Measurements from ENCODE around the gene NPLOC4.

NPLOC4 gene

DNA sequence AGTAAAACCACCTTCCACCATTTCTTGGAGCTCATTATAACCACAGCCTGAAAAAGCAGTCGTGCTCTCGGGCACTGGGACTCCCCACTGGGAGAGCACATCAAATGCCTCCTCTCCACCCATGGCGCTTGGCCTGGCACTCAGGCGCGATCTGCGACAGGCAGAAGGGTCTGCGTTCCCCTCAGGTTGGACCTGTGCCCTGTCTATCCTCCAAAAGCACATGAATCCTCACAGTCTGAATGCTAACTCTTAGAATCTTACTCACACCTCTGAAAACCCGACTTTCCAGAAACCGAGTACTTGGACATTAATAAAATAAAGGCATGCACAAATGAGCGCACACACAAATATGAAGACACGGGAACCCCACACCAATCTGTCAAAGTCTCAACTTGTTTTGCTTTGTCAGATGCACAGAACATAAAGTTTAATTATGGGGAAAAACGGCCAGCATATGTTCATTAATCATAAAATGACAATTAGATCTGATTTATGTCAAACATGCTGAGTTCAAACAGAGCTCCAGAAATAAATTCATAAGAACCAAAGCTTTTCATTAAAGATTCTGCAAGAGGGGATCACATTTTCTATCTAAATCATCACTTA, 64.2 kb downstream of the NPLOC4 start:
- H3K9me3 ChIP-seq (ENCODE audit: low read length), result no peaks in the 10 kb centered on the region
- no peaks in the 10 kb centered on the region for H3K4me1 ChIP-seq (ENCODE audit: insufficient read depth, low read length)
- H3K27me3 ChIP-seq (ENCODE audit: insufficient read depth, low read length), result no peaks in the 10 kb centered on the region
- H3K4me3 ChIP-seq (ENCODE audit: low read length), result no peak overlapping the region
- H3K36me3 ChIP-seq (ENCODE audit: insufficient read depth, low read length), result peaks cover 73% of the 10 kb centered on the region
- no peak overlapping the region for H2AFZ ChIP-seq (ENCODE audit: low read depth, low read length)

DNA sequence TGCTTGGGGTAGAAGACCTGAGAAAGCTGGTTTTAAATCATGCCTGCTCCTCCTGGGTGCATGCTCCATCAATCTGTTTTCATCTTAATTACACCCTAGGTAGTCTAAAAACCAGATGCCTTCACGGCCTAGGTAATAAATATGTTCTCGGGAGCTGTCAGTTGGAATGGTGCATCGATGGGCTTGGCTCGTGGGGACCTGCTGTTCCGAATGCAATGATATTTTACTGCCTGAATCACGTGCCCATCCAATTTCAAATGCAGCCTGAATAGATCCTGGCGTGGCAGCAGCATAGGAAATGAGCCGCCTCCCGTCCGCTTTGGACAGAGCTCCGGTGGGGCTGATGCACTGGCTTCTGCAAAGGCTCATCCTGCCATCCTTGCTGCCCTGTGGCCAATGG, 65.9 kb downstream of the NPLOC4 start:
- Histone ChIP-seq H3K4me1 (ENCODE audit: insufficient read depth, low read length) (no peaks in the 10 kb centered on the region), H3K27me3 (ENCODE audit: insufficient read depth, low read length) (no peaks in the 10 kb centered on the region), H3K36me3 (ENCODE audit: insufficient read depth, low read length) (peaks cover 80% of the 10 kb centered on the region), H3K9me3 (ENCODE audit: low read length) (no peaks in the 10 kb centered on the region), H3K4me3 (ENCODE audit: low read length) (no peak overlapping the region), H2AFZ (ENCODE audit: low read depth, low read length) (no peak overlapping the region)

DNA sequence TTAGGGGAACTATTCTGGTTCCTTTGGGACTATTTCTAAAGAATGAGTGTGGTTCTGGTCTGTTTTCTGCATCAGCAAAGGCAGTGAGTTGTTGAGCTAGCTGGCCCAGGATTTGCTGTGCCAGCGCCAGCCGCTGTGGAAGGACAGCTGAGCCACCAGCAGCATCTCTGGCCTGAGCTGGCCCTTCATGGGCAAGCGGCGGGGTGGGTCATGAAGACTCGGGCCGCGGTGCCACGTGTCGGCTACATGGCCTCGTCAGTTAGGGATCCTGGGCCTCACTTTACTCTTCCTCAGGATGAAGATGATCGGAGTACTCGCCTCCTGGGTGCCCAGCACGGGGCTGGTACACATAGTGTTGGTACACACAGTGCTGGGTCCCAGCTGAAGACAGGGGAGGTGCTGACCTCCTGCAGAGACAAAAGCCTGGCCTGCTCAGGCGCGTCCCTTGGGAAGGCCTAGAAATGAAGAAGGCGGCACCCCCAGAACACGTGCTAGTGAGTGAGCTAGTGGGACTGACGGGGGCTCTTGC, 66.9 kb downstream of the NPLOC4 start:
- H3K4me3 ChIP-seq (ENCODE audit: low read length), result no peak overlapping the region
- H3K27me3 ChIP-seq (ENCODE audit: insufficient read depth, low read length), result no peaks in the 10 kb centered on the region
- H3K36me3 ChIP-seq (ENCODE audit: insufficient read depth, low read length), result peaks cover 82% of the 10 kb centered on the region
- H3K9me3 ChIP-seq (ENCODE audit: low read length), result no peaks in the 10 kb centered on the region
- H3K4me1 ChIP-seq (ENCODE audit: insufficient read depth, low read length), result no peaks in the 10 kb centered on the region
- H2AFZ ChIP-seq (ENCODE audit: low read depth, low read length), result no peak overlapping the region

DNA sequence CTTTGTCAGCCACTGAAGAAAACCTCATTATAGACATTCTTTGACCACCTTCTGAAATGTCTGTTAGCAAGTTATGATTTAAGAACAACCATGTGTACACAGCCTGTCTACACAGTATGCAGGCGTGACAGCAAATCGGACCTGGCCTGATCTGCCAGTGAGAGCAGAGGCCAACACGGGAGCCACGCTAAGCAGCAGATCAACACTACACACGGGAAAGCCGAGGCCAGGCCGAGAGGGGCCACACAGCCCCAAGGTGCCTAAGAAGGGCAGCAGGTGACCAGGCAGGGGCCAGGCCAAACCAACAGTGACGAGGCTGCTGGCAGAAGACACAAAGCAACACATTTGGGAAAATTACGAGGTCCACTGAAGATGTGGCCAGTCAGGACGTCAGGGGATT, 68.5 kb downstream of the NPLOC4 start:
- H3K4me1 ChIP-seq (ENCODE audit: insufficient read depth, low read length), result no peaks in the 10 kb centered on the region
- no peak overlapping the region for H3K4me3 ChIP-seq (ENCODE audit: low read length)
- no peaks in the 10 kb centered on the region for H3K27me3 ChIP-seq (ENCODE audit: insufficient read depth, low read length)
- no peaks in the 10 kb centered on the region for H3K9me3 ChIP-seq (ENCODE audit: low read length)
- H2AFZ ChIP-seq (ENCODE audit: low read depth, low read length), result no peak overlapping the region
- H3K36me3 ChIP-seq (ENCODE audit: insufficient read depth, low read length), result peaks cover 87% of the 10 kb centered on the region

DNA sequence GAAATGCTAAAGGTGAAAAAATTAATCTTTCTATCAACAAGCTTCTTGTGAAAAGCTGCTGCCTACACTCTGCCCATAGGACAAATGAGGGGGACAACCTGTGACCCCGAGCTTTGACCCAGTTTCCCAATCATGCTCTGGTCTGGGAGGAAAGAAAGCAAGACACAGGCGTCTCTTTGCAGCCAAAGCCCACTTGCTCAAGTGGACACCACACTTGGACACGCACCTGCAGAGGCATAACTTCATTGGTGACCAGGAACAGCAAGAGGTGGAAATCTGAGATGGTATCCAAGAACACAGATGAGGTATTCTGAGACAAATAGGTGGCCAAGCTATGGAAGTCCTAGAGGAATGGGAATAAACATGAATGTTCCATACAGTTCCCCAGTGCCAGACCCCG, 69.7 kb downstream of the NPLOC4 start:
- H3K36me3 ChIP-seq (ENCODE audit: insufficient read depth, low read length), result peaks cover 87% of the 10 kb centered on the region
- no peak overlapping the region for H3K4me3 ChIP-seq (ENCODE audit: low read length)
- no peak overlapping the region for H2AFZ ChIP-seq (ENCODE audit: low read depth, low read length)
- H3K27me3 ChIP-seq (ENCODE audit: insufficient read depth, low read length), result no peaks in the 10 kb centered on the region
- no peaks in the 10 kb centered on the region for H3K4me1 ChIP-seq (ENCODE audit: insufficient read depth, low read length)
- H3K9me3 ChIP-seq (ENCODE audit: low read length), result no peaks in the 10 kb centered on the region

DNA sequence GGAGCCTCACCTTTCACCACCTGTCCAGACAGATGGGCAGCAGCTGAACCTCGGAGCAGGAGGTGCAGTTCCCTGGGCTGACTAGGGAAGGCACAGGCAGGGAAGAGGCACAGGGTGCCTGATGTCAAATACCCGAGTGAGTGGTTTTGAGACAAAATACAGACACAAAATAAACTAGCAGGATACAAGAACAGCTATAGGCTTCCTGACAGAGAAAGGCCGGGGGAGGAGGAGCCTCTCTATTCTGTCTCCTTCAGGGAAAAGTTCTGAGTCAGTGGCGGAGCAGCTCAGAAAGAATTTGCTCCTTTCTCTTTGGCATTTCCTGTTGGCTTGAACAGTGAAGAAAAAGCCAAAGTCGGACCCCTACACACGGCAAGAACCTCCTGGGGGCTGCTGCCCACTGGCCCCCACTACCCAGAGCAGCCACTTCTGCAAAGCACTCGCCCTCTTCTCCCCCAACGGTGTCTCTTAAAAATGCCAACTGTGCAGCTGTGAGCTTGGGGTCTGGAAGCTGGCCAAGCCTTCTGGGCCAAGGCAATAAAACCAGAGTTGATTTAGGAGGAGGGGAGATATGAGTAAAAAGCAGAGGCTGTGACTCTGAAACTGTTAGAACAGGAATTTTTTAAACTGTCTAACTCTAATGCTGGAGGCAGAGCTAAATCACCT, 70.3 kb downstream of the NPLOC4 start:
- peaks cover 88% of the 10 kb centered on the region for H3K36me3 ChIP-seq (ENCODE audit: insufficient read depth, low read length)
- H2AFZ ChIP-seq (ENCODE audit: low read depth, low read length), result no peak overlapping the region
- H3K4me3 ChIP-seq (ENCODE audit: low read length), result no peak overlapping the region
- H3K9me3 ChIP-seq (ENCODE audit: low read length), result no peaks in the 10 kb centered on the region
- H3K27me3 ChIP-seq (ENCODE audit: insufficient read depth, low read length), result no peaks in the 10 kb centered on the region
- no peaks in the 10 kb centered on the region for H3K4me1 ChIP-seq (ENCODE audit: insufficient read depth, low read length)

DNA sequence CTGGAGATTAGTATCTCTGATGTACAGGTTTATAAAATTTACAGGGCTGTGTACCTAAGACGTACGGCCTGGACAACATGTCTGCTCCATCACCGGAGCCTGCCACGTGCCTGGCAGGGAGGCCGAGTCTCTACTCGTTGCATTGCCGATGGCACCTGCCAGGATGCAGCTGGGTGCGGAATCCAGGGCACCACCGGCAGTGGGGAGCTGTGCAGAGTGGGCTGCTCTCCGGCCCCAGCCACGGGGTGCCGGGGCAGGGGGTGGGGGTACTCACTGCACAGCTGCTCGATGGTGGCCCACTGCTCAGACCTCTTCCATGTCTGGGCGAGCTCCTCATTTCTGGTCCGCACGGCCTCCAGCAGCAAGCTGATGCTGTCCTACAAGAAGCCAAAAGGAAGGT, 71.7 kb downstream of the NPLOC4 start:
- H3K36me3 ChIP-seq (ENCODE audit: insufficient read depth, low read length), result peaks cover 83% of the 10 kb centered on the region

DNA sequence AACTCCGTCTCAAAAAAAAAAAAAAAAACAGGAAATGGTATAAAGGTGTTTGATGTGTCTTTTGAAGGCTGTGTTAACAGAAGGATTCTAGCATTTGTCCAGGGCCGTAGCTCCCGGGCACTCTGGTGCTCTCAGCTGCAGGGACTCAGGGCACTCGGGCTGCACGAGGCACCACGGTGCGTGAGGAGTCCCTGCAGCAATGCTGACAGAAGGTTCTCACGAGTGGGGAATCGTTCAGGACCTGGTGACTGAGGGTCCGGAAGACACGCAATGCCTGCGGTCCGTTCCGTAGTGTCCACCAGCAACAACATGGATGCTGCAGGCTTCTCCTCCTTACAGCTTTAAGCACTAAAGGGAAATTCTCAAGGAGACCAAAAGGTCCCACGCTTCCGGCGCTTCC, 72.1 kb downstream of the NPLOC4 start:
- no peak overlapping the region for H2AFZ ChIP-seq (ENCODE audit: low read depth, low read length)
- H3K9me3 ChIP-seq (ENCODE audit: low read length), result no peaks in the 10 kb centered on the region
- H3K27me3 ChIP-seq (ENCODE audit: insufficient read depth, low read length), result no peaks in the 10 kb centered on the region
- H3K36me3 ChIP-seq (ENCODE audit: insufficient read depth, low read length), result peaks cover 79% of the 10 kb centered on the region
- no peaks in the 10 kb centered on the region for H3K4me1 ChIP-seq (ENCODE audit: insufficient read depth, low read length)
- no peak overlapping the region for H3K4me3 ChIP-seq (ENCODE audit: low read length)

More for the DNA sequence above, 71.7 kb downstream of the NPLOC4 start:
- no peaks in the 10 kb centered on the region for H3K9me3 ChIP-seq (ENCODE audit: low read length)
- H2AFZ ChIP-seq (ENCODE audit: low read depth, low read length), result no peak overlapping the region
- no peaks in the 10 kb centered on the region for H3K27me3 ChIP-seq (ENCODE audit: insufficient read depth, low read length)
- no peaks in the 10 kb centered on the region for H3K4me1 ChIP-seq (ENCODE audit: insufficient read depth, low read length)
- no peak overlapping the region for H3K4me3 ChIP-seq (ENCODE audit: low read length)

DNA sequence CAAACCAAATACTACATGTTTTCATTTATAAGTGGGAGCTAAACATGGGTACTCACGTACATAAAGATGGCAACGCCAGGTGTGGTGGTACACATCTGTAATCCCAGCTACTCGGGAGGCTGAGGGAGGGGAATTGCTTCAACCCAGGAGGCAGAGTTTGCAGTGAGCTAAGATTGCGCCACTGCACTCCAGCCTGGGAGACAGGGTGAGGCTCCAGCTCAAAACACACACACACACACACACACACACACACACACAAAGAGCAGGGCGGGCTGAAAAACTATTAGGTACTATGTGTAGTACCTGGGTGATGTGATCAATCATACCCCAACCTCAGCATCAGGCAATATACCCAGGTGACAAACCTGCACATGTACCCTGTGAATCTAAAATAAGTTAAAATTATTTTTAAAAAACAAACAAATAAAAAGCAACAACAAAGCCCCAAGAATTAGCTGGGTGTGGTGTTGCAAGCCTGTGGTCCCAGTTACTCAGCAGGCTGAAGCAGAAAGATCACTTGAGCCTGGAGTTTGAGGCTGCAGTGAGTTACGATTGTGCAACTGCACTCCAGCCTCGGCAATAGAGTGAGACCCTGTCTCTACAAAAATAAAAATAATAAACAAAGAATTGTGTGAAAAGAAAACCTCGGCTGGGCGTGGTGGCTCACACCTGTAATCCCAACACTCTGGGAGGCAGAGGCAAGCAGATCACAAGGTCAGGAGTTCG, 72.9 kb downstream of the NPLOC4 start:
- H2AFZ ChIP-seq (ENCODE audit: low read depth, low read length), result no peak overlapping the region
- H3K9me3 ChIP-seq (ENCODE audit: low read length), result no peaks in the 10 kb centered on the region
- H3K4me3 ChIP-seq (ENCODE audit: low read length), result no peak overlapping the region
- H3K4me1 ChIP-seq (ENCODE audit: insufficient read depth, low read length), result no peaks in the 10 kb centered on the region
- peaks cover 76% of the 10 kb centered on the region for H3K36me3 ChIP-seq (ENCODE audit: insufficient read depth, low read length)
- H3K27me3 ChIP-seq (ENCODE audit: insufficient read depth, low read length), result no peaks in the 10 kb centered on the region

DNA sequence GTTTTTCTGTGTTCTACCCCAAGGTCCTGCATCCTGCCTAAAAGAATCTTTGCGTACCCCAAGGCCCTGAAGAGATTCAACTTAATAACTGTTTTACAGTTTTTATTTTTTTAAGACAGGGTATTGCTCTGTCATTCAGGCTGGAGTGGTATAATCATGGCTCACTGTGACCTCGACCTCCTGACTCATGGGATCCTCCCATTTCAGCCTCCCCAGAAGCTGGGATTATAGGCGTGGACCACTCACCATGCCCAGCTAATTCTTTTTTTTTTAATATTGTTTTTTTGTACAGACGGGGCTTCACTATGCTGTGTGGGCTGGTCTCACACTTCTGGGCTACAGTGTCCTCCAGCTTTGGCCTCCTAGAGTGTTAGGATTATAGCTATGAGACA, 75.4 kb downstream of the NPLOC4 start:
- no peaks in the 10 kb centered on the region for H3K9me3 ChIP-seq (ENCODE audit: low read length)
- H3K36me3 ChIP-seq (ENCODE audit: insufficient read depth, low read length), result peaks cover 79% of the 10 kb centered on the region
- no peaks in the 10 kb centered on the region for H3K4me1 ChIP-seq (ENCODE audit: insufficient read depth, low read length)
- H2AFZ ChIP-seq (ENCODE audit: low read depth, low read length), result no peak overlapping the region
- H3K27me3 ChIP-seq (ENCODE audit: insufficient read depth, low read length), result no peaks in the 10 kb centered on the region
- no peak overlapping the region for H3K4me3 ChIP-seq (ENCODE audit: low read length)

DNA sequence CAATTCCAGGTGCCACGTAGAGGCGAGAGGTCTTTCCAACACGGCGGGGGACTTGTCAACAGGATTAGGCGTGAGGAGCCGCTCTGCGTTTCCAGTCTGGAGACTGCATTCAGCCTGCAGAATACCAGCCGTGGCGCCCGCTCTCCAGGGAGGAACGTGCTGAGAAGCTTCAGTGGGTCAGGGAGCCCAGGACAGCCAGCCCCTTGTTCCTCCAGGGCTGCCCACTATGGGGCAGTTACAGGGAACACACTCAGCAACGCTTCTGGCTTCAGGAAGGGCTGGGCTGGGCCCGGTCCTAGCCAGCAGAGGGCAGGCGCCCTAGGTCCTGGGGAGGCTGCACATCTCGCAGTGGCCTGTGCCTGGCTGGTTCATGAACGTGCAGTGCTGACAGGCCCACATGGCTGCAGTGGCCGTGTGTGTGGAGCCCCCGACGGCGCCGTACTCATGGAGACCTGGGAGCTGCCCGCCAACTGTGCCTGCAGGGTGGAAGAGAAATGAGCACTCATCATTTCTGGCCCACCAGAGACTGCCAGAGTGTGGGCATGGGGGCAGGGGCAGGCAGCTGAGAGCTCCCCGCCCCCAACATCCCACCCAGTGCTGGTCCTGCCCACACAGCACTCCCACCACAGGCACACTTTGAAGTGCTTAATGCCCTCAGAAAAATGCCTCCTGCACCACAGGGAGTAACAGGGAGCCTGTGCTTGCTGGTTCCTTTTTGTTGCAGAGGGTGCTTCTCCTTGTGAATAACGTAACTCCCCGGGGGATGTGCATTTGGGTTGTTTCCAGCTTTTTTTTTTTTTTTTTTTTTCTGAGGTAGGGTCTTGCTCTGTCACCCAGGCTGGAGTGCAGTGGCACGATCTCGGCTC, 77.7 kb downstream of the NPLOC4 start:
- peaks cover 59% of the 10 kb centered on the region for H3K36me3 ChIP-seq (ENCODE audit: insufficient read depth, low read length)

DNA sequence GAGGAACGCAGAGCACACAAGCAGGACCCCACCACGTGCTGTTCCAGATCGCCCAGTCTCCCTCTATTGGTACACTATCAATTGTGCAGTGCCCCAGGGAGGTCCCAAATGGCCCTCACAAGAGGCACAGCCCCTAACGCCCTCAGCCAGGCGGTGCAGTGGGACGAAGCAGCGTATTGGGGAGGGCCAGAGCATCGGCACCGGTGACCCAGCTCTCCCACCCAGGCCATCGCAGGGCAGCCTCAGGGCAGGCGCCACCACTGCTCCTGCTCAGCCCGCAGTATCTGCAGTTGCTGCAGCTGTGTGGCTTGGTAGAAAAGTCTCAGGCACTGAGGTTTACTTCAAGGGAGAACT, 78.8 kb downstream of the NPLOC4 start:
- Histone ChIP-seq H3K4me1 (ENCODE audit: insufficient read depth, low read length) (peaks cover 9% of the 10 kb centered on the region), H3K27me3 (ENCODE audit: insufficient read depth, low read length) (no peaks in the 10 kb centered on the region), H3K9me3 (ENCODE audit: low read length) (no peaks in the 10 kb centered on the region), H3K36me3 (ENCODE audit: insufficient read depth, low read length) (peaks cover 50% of the 10 kb centered on the region), H2AFZ (ENCODE audit: low read depth, low read length) (no peak overlapping the region), H3K4me3 (ENCODE audit: low read length) (no peak overlapping the region)

More for the DNA sequence above, 77.7 kb downstream of the NPLOC4 start:
- Histone ChIP-seq H3K4me3 (ENCODE audit: low read length) (no peak overlapping the region), H3K9me3 (ENCODE audit: low read length) (no peaks in the 10 kb centered on the region), H3K4me1 (ENCODE audit: insufficient read depth, low read length) (no peaks in the 10 kb centered on the region), H2AFZ (ENCODE audit: low read depth, low read length) (no peak overlapping the region), H3K27me3 (ENCODE audit: insufficient read depth, low read length) (no peaks in the 10 kb centered on the region)

Data from neuron (in vitro differentiated cells).